Inflammatory macrophage treated with lipopolysaccharide for 4 hours (primary cell): Measurements from ENCODE around the gene ZYG11B.
"Not testable (repeated sequence)": the region's sequence is repeated elsewhere in the genome, so short reads cannot be mapped to it uniquely, and the experiment has no call there.

Experiments used
- DNase-seq: peaks from one replicate; pipeline ENCODE4 v3.0.0-alpha.2; 2020

Gene ZYG11B

DNA sequence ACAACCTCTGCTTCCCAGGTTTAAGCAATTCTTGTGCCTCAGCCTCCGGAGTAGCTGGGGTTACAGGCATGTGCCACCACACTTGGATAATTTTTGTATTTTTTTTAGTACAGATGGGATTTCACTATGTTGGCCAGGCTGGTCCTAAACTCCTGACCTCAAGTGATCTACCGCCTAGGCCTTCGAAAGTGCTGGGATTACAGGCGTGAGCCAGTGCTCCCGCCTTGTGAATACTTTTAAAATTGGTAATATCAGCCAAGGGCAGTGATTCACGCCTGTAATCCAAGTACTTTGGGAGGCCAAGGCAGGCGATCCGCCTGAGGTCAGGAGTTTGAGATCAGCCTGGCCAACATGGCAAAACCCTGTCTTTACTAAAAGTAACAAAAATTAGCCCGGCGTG is 33.7 kb downstream of the ZYG11B start:
- DNase-seq, result no peak

DNA sequence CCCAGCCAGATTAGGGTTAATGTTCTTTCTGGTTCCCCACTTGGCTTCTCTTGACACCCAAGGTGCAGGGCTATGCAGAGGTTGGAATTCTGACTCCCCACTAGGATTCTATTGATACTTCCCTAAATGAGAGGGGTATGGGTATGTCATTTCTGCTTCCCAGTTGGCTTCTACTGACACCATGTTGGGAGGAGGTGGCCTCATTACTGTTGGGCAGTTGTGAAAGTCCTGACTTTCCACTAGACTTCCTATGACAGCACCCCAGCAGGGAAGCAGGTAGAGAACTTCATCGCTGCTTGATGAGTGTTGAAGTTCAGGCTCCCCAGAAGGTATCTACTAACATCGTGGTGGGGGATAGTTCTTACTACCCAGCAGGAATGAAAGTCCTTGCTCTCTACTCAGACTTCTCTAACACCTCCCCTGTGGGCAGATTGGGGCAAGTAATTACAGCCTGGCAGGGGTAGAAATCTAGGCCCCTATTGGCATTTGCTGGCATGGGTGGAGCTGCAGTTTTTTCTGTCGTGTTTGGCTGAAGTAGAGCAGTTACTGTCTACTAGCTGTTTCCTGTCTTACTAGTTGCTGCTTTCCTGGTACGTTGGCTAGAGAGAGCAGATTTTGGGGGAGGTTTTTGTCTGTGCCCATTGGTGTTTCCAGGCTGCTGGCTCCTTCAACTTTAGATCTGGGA is 41.5 kb downstream of the ZYG11B start:
- peak; percentile 39 for DNase-seq

DNA sequence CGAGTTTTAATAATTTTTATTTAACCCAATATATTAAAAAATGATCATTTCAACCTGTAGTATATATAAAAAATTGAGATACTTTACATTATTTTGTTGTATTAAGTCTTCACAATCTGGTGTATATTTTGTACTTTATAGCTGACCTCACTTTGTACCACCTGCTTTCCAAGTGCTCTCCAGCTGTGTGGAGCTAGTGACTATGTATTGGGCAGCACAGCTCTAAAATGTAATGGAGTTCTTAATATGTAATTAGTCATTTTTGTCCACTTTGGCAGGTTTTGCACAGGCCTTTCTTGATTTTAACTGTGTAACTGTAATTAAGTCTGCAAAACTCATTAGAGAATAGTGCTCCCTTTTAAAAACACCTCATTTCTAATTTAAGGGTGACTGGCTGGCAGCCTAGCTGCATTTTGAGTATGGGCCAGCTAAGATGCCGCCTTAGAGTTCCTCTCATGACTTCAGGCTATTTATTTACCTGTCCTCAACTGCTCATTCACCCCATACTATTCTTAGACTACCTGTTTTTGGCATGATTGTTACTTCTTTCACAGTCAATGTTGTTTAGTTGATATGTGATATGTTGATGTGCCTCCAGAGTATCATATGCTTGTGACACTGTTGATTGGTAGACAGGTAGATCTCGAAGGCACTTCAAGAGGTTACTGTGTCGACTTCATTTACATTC is 43.2 kb downstream of the ZYG11B start:
- DNase-seq, result no peak

DNA sequence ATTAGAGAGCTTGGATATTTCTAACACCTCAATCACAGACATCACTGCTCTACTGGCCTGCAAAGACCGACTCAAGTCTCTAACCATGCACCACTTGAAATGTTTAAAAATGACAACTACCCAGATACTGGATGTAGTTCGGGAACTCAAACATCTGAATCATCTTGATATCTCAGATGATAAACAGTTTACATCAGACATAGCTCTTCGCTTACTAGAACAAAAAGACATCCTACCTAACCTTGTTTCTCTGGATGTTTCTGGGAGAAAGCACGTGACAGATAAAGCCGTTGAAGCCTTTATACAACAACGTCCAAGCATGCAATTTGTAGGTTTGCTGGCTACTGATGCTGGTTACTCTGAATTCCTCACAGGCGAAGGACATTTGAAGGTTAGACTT is 45.1 kb downstream of the ZYG11B start:
- DNase-seq, result no peak

DNA sequence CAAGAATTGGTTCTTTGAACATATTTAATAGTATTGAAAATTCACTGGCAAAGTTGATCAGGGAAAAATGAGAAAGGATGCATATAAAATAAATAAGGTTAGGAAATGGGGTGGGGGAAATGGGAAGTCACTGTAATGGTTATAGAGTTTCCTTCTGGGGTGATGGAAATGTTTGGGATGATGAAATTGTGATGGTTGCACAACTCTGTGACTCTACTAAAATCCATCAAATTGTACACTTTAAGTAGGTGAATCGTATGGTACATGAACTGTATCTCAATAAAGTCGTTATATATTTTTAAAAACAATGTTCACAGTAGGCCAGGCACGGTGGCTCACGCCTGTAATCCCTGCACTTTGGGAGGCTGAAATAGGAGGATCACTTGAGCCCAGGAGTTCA is 59.9 kb downstream of the ZYG11B start:
- no peak for DNase-seq

DNA sequence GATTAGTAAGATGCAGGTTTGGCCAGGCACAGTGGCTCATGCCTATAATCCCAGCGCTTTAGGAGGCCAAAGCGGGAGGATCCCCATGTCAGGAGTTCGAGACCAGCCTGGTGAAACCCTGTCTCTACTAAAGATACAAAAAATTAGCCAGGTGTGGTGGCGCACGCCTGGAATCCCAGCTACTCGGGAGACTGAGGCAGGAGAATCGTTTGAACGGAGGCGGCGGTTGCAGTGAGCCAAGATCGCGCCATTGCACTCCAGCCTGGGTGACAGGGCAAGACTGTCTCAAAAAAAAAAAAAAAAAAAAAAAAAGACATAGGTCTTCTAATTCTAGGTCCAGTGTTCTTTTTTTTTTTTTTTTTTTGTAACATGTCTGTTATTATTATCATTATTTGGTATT is 64.2 kb downstream of the ZYG11B start:
- not testable (repeated sequence) for DNase-seq

DNA sequence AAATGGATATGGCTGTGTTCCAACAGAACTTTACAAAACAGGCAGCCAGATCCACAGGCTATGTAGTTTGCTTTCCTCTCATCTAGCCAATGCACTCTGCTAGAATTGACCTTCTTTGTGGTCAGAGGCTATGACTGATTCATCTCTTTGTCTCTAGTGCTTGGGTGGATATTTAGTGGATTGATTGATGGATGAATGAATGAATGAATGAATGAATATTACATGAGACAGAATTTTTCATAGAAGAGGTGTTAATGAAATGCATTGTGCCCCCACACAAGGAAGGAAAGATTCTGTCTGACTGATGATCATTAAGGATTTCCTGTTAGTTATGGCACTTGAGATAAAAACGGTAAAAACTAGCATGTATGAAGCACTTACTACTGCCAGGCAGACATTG is 65.8 kb downstream of the ZYG11B start:
- no peak for DNase-seq

DNA sequence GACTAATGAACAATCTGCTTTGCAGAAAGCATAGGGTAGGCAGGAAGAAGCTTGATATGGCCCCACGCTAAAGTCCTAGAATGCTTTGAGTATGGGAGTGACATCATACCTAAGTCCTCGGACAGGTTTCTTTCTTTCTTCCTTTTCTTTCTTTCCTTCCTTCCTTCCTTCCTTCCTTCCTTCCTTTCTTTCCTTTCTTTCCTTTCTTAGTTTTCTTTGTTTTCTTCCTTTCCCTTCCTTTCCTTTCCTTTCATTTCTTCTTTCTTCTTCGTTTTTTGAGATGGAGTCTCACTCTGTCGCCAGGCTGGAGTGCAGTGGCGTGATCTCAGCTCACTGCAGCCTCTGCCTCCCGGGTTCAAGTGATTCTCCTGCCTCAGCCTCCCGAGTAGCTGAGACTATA is 67.5 kb downstream of the ZYG11B start:
- DNase-seq, result not testable (repeated sequence)

DNA sequence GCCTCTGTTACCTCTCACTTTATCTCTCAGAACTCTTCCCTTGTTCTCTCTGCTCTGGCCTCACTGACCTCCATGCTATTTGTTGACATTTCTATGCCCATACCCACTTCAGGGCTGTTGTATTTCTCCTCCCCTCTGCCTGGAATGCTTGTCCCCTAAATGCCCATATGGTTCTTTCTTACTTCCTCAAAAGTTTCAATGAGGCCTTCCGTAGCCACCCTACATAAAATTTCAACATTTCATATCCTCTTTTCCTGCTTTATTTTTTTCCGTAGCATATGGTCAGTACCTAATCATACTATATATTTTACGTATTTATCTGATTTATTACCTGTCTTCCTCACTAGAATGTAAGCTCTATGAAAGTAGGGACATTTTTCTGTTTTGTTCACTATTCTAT is 69.2 kb downstream of the ZYG11B start:
- peak; percentile 39 for DNase-seq

DNA sequence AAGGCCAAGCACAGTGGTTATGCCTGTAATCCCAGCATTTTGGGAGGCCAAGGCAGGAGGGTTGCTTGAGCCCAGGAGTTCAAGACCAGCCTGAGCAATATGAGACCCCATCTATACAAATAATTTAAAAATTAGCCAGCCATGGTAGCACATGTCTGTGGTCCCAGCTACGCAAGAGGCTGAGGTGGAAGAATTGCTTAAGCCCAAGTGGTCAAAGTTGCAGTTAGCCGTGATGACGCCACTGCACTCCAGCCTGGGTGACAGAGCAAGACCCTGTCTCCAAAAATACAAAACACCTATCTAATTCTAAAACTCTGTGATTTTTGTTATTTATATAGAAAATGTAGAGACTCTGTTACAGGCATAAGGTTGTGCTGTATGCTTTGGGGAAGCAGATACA is 72.1 kb downstream of the ZYG11B start:
- no peak for DNase-seq

DNA sequence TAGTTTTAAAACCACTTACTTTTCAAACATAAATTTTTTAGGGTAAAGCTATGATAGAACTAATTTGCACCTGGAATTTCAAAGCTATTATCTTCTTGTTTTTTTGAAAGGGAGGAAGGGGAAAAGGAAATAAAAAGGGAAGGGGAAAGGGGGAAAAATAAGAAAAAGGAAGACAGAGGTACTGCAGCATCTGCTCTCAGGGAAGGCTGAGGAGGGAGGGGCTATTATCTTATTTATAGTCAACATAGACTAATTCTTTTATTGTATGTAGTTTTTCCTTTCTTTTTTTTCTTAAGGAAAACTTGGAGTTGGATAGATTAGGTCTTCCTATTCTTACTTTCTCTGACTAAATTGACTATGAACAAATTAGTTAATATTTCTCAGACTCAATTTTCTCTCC is 74.8 kb downstream of the ZYG11B start:
- DNase-seq, result no peak

DNA sequence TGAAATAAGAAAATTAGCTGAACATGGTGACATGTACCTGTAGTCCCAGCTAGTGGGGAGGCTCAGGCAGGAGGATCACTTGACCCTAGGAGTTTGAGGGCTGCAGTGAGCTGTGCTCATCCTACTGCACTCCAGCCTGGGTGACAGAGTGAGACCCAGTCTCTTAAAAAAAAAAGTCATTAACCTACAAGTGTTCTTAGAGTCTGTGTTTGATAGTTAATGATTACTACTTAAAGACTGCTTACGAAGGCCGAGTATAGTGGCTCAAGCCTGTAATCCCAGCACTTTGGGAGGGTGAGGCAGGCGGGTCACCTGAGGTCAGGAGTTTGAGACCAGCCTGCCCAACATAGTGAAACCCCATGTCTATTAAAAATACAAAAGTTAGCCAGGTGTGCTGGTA is 77.8 kb downstream of the ZYG11B start:
- DNase-seq, result not testable (repeated sequence)

DNA sequence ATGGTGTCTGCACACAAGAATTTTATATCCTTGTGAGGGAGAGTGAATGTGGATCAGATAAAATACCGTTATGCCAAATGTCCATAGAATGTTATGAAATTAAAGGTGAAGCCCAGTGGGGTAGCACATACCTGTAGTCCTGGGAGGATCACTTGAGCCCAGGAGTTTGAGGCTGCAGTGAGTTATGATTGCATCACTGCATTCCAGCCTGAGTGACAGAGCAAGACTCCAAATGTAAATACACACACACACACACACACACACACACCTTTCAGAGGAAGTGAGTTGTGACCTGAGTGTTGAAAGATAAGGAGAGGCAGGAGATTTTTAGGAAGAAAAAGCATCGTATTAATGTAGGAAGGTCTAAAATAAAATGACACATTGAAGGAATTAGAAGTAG is 88.2 kb downstream of the ZYG11B start:
- no peak for DNase-seq

DNA sequence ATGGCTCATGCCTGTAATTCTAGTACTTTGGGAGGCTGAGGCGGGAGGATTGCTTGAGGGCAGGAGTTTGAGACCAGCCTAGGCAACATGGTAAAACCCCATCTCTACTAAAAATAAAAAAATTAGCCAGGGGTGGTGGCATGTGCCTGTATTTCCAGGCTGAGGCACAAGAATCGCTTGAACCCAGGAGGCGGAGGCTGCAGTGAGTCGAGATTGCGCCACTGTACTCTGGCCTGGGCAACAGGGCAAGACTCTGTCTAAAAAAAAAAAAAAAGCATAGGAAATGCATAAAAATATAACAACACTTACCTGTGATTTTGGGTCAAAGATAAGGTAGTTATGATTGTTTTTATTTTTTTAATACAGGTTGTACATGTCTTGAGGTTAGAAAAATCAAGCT is 94.6 kb downstream of the ZYG11B start:
- DNase-seq, result not testable (repeated sequence)

DNA sequence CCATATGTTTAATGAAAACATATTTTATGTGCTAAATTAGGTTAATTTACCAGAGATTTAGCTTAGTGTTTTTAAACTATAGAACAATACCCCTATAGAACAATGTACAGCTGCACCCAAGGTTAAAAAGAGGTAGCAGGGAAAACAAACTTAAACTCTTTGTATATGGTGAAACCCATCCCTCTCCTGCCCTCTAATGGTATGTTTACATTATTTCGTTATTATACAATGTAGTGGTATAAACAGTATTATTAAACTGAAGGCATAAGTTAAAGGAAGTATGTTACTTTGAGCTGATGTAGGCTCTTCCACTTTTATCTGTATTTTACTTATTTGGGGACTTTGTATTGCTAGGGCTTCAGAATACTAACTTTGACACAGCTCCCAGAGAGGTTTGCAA is 99.6 kb downstream of the ZYG11B start:
- DNase-seq, result no peak

DNA sequence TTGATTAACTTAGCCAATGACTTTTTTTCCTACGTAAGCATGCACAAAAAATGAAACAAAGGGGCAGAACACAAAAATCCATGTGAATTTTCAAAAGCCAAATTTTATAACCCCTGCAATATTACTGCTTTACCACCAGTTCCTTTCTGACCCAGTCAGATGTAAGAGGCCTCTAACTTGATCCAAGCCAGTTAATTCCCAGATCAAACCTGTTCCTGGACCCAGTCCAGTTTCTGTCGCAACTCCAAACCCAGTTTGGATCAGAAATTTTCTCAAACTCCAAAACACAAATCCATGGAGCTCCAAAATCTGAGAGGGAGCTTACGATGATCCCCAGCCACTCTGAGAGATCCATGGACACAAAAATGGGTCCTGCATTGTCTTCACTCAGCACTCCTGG is 108.5 kb downstream of the ZYG11B start:
- no peak for DNase-seq

DNA sequence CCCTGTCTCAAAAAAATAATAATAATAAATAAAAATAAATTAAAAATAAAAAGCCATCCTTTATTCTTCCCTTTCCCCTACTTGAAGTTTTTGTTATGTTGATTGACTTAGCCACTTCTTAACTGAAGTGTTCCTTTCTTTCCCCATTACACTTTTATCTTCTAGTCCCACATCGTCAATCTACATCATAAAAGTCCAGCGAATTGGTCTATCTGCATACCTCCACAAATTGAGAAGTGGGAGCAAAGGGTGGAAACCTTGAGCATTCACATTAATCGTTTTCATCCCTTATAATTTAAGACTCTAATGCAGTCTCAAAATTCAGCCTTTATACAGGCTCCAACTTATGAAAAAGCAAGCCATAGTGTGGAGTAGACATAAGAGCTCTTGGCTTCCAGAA is 109.8 kb downstream of the ZYG11B start:
- no peak for DNase-seq

DNA sequence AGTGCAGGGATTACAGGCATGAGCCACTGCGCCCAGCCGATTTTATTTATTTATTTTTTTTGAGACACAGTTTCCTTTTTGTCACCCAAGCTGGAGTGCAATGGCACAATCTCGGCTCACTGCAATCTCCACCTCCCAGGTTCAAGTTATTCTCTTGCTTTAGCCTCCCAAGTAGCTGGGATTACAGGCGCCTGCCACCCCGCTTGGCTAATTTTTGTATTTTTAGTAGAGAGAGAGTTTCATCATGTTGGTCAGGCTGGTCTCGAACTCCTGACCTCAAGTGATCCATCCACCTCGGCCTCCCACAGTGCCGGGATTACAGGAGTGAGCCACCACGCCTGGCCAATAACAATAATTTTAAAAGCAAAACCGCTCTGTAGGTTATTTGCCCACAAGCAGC is 112.9 kb downstream of the ZYG11B start:
- DNase-seq, result not testable (repeated sequence)

DNA sequence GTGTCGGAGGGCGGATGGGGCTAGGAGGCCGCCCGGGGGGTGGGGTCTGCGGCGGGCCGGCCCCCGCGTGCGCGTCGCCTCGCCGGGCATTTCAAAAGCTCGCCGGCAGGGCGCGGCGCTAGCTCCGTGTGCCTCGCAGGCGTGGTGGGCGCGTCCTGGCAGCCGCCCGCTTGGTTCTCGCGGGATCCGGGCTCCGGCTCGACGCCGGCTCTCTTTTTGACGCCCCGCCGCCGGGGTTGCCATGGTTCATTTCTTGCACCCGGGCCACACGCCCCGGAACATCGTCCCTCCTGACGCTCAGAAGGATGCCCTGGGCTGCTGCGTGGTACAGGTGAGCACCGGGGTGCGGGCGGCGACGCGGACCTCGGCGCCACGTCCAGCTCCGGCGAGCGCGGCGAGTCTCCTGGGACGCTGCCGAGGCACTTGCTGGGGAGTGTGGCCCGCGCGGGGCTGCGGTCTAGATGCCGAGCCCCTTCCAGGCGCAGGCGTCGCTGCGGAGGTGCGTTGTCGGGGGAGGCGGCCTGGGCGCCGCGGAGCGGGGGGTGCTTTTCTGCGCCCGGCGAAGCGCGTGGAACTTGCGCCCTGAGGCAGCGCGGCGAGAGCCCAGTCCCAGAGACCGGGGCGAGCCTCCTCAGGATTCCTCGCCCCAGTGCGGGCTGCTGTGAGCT is 116.5 kb downstream of the ZYG11B start, which contains the start of gene ZYG11A:
TSS of gene ZYG11A (plus strand) at position 118 of the 668 bp plus-strand sequence. CDS start at position 242, 124 bp downstream.
- DNase-seq, result peak; percentile 44

DNA sequence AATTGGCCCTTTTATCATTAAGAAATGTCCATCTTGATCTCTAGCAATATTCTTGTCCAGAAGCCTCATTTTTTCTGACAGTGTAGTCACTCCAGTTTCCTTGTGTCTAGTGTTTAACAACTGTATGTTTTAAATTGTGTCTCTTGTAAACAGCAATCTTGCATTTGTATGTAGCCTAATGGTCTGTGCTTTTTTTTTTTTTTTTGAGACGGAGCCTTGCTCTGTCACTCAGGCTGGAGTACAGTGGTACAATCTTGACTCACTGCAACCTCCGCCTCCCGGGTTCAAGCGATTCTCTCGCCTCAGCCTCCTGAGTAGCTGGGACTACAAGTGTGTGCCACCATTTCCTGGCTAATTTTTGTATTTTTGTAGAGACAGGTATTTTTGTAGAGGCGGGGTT is 118.9 kb downstream of the ZYG11B start:
- DNase-seq, result not testable (repeated sequence)

DNA sequence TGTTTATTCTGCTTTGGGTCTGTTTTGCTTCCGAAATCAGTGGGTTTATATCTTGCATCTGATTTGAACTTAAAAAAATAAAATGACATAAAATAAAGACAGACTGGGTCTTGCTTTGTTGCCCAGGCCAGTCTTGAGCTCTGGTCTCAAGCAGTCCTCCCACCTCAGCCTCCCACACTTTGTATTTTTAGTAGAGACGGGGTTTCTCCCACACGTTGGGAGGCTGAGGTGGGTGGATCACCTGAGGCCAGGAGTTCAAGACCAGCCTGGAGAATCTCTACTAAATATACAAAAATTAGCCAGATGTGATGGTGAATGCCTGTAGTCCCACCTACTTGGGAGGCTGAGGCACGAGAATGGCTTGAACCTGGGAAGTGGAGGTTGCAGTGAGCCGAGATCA is 122.2 kb downstream of the ZYG11B start:
- no peak for DNase-seq

DNA sequence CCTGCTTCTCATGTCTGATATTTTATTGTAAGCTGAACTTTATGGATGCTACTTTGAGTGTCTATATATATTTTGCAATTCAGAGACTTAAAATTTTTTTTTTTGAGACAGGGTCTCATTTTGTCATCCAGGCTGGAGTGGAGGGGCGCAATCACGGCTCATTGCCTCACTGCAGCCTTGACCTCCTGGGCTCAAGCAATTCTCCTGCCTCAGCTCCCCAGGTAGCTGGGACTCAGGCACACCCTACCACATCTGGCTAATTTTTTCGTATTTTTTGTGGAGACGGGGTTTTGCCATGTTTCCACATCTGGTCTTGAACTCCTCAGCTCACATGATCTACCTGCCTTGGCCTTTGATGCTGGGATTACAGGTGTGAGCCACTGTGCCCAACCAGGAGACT is 124.7 kb downstream of the ZYG11B start:
- no peak for DNase-seq

DNA sequence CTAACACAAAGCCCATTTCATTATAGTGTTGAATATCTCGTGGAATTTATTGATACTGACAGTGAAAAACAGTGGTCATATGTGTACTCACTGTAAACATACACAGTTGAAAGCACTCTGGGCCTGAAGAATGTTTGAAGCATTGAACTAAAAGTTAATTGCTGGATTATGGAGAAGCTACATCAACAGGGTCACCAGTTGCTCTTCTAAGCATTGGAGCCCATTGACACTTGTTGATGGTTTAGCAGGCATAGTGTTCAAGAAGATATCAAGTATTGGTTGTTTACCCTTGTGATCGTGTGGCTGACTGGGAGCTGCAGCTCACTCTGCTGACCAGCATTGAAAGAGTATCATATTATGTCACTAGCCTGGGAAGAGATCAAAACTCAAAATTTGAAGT is 126.6 kb downstream of the ZYG11B start:
- DNase-seq, result no peak

DNA sequence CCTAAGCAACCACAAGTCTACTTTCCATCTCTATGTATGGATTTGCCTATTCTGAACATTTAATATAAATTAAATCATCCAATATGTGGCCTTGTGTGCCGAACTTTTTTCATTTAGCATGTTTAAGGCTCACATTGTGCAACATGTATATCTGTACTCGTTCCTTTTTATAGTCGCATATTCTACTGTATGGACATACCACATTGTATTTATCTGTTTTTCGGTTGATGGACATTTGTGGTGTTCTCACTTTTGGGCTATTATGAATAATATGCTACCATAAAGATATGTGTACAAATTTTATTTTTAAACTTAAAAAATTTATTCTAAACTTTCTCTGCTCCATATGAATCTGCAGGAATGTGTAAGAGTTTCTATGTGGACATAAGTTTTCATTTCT is 129.3 kb downstream of the ZYG11B start:
- DNase-seq, result no peak
